RPMI8226 (cell line): ENCODE results near the gene CMSS1.
A peak's percentile ranks its signal among the peaks of the same experiment; 100 is the strongest.

Source experiments
- DNase-seq: peaks from one replicate; pipeline ENCODE4 v3.0.0-alpha.2; 2015

Gene CMSS1

DNA sequence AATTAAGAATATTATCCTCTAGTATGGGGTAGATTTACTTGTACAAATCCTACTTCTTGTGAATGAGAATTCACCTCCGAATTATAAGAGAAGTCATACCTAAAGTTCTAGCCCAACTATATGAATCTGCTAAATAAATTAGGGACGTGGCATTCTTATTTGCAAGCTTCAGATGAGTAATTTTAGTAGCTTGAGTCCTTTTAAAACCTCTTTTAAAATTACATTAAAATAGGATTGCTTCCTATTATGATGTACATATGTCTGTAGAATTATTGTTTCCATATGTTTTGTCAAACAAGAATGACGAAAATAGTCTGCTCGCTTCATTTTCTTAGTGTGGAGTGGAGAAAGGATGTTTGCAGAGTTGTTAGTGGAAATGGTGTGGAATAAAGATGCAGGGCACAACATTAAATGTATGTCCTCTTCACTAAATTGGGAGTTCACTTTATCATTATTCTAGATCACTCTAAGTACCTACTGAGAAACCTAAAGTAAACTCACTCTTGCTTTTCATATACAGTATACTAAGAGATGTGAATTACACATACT lies 59.4 kb downstream of the CMSS1 start:
- no peak for DNase-seq

DNA sequence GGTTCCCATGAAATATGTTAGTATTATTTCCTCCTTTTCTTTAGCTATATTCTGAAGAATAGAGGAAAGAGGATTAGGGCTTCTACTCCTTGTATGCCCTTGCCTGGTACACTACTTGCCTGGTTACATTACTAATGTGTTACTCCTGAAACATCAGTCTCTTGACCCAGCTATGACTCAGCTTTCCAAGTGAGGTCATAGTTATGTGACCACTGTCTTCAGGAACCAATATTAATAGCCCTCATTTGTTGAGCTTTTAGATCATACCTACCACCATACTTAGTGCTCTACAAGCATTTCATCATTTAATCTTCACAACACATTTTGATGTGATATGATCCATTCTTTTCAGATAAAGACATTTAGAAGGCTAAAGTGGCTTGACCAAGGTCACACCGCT lies 60.3 kb downstream of the CMSS1 start:
- no peak for DNase-seq

DNA sequence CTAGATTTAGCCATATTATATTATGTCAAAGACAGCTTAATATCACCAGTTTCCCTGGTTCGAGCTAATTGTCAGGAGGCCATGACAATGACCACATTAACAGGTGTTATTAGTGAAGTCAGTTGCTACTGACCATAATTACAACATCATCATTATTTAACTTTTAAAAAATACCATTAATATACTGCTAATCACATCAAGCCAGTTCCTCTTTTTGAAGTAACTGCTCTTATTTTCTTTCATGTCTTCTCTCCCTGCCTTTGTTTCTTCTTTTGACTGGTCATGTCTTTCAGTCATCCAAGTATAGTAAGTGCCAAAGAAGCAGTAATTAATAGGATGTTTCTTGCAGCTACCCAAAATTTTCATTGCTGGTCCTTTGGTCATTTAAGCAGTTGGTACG lies 61.6 kb downstream of the CMSS1 start:
- DNase-seq: no peak

DNA sequence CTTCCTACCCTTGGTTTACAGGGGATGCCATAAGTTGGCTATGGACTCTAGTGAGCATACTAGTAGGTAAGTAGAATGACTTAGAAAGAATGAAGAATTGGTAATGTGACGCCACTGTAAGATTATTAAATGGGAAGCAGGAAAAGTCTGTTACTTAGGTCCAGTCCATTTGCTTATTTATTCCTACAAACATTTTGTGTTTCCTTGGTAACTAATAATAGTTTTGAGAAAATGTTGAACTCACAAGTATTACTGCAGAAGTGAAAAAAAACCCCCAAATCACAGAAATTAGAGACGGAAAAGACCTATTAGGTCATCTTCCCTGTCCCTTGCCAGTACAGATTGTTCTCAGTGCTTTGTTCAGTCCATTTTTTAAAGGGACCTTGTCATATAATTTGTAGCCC lies 63.5 kb downstream of the CMSS1 start:
- DNase-seq: no peak

DNA sequence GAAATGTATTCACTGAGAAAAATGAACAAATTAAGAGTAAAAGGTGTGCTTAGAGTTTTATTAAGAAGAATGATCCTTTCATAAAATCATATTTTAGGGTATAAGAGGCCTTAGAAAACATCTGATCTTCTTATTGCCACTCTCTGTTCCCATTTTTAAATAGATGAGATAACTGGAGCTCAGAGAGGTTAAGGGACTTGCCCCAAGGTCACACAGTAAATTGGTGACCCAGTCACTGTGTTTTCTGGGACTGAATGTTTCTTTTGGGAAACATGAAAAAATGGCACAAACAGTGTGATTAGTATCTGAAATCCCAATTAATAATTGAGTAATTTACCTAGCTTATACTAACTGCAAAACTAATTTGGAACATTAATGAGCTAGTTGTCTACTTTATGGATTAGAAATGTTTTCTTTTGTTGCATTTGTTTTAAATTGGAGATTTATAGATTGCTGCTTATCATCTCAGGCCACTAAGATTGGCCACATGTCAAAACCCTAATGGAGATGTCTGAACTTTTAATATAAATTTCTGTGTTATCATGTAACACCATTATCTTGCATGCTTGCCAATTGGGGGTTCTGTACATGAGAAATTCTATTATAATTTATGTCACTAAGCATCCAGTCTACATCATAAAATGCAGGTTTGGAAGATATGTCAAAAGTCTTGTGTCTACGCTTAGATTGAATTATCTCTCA lies 64.9 kb downstream of the CMSS1 start:
- DNase-seq: no peak

- DNase-seq: no peak
Measured at GRCh38 chr3:99883138-99883461, 65.4 kb downstream of the CMSS1 start.

DNA sequence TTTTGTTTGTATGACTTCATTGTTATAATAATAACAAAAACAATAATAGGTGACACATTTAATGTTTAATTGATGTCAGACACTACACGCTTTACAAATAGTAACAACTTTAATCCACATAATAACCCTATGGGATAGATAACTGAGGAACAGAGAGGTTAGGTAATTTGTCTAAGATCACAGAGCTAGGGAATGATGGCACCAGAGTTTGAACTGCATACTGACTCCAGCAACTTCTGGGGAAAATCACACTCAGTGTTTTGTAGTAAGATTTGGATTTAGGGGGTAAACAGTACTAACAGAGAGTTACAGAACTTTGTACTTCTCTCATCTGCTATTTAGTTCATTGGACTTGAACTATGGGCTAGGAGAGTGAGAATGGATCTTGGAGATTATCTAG lies 66.0 kb downstream of the CMSS1 start:
- no peak for DNase-seq

- DNase-seq: no peak
Measured at GRCh38 chr3:99884484-99884883, 66.8 kb downstream of the CMSS1 start.

DNA sequence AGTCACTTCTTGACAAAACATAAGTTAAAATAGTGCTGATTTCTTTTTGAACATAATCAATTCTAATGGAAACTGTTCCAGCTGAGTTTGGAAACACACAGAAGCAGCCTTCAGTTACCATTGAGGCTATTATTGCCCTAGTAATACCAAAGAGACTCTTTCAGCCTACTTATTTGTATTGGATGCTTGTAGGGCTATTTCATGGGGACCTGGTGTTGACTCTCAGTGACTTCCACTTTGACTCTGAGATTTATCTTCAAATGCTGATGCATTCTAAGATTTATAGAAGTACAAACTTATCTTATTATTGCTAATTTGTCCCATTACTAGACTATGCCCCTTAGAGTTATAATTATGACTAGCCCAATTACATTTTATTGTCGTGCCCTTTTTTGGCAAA lies 67.4 kb downstream of the CMSS1 start:
- DNase-seq: no peak

DNA sequence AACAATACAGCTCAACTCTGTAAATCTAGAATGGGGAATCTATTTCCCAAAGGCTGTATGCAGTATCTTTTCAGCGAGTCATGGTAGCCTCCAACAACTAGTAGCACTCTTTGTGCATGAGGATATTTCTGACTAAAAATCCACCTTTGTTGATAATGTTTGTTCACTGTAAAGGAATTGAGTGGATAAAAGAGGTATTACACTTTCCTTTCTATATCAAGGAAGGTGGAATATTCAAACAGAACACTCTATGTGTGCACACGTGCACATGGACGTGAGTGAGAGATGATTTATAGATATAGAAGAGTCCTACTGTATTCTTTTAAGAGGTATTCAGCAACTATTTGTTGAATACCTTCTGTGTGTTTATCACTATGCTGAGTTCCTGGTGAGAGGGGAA lies 68.2 kb downstream of the CMSS1 start:
- DNase-seq: no peak

- DNase-seq: no peak
Measured at GRCh38 chr3:99891610-99892285, 74.1 kb downstream of the CMSS1 start.

DNA sequence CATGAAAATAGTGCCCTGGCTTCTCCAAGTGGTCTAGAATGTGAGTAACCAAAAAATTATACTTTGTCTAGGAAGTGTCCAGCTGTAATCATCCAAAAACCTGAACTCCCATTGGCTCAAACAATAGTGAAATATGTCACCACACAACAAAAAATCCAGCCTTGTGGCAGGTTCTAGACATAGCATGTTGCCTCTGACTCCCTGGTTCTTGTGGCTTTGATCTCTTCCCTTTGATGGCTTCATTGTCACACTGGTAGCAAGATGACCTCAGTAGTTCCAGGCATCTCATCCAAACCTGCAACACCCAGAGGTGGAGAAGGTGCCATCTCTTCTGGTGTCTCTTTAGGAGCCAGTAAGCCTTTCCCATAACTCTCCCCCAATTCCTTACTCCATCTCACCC lies 74.7 kb downstream of the CMSS1 start:
- DNase-seq: no peak

DNA sequence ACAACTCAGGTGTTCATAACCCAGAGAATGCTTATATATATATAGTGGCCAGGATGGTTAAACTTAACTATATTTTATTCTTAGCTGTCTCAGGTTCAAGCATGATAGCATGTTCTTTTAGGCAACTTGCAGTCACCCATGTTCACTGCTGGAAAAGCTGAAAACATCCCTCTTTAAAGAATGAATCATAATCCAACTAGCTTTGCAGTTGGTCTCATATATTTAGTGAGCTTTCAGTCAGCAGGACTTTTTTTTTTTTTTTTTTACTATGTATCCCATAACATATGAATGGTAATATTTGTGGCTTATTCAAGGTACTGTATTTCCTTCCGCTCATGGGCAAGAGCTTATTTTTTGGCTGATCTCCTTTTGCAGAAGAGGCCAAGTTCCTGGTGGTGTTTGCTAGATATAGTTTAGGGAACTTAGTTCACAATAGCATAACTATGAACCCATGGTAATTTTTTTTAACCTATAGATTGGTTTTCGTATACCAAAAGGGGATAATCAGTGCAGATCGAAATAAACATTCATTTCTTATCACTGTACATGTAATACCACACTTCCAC lies 77.6 kb downstream of the CMSS1 start:
- no peak for DNase-seq

- no peak for DNase-seq
Measured at GRCh38 chr3:99895703-99896441, 78.2 kb downstream of the CMSS1 start.

GRCh38 chr3:99896482-99896881 lies 78.8 kb downstream of the CMSS1 start:
- DNase-seq: no peak

- DNase-seq: no peak
Measured at GRCh38 chr3:99899603-99900002, 81.9 kb downstream of the CMSS1 start.

DNA sequence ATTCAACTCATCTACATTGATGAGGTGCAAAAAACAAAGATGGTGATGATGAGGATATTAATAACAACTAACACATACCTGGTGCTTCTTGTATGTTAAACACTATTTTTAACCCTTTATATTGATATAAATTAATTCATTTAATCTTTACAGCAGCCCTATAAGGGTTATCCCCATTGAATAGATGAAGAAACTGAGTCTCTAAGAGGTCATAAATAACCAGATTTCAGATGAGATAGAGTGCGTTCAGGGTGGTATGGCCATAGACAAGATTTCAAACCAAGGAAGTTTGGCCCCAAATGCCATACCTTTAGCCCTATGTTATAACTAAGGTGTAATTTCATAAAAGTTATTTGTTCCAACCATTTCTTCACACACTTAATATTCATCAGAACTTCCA lies 82.6 kb downstream of the CMSS1 start:
- no peak for DNase-seq

GRCh38 chr3:99901200-99901926 lies 83.7 kb downstream of the CMSS1 start:
- no peak for DNase-seq

- DNase-seq: no peak
Measured at GRCh38 chr3:99902091-99902490, 84.4 kb downstream of the CMSS1 start.

DNA sequence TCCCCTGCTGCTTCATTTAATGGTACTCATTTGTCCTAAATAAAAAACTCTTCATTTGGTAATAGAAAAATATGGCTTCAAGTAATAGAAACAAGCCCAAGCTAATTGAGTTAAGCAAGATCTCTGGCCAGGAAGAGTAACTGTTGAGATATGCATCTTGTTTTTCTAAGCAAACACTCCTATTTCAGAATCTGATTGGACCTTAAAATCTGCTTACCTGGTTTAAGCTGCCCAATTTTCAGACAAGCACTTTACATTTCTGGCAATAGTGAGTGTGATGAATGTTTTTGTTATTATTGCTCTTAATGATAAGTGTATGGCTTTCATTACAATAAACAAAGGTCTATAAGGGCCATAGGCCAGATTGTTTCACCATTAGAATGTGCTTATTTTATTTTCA lies 86.2 kb downstream of the CMSS1 start:
- no peak for DNase-seq

DNA sequence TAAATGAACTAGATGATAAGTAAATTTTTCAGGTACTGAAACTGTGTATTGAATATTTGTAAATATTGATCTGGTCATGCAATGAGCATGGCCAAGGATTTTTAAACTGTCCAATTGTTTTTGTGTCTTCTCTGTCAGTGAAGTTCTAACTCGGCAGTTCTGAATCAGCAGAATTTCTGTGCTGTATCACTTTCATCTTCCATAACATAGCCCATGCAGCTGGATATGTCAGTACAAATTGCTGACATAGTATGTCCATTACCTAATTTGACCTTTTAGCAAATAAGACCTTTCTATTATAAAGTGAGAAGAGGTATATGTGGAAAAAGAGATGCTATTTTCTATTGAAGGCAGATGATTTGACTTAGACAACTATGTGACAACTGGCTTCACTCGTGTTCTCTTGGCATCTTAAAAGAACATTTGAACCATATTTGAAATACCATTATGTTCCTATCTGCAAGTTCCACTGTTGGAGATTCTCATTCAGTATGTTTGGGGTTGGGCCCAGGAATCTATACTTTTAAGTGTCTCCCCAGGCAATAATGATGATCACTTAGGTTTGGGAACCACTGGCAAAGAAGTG lies 90.4 kb downstream of the CMSS1 start:
- DNase-seq: peak; percentile 73

DNA sequence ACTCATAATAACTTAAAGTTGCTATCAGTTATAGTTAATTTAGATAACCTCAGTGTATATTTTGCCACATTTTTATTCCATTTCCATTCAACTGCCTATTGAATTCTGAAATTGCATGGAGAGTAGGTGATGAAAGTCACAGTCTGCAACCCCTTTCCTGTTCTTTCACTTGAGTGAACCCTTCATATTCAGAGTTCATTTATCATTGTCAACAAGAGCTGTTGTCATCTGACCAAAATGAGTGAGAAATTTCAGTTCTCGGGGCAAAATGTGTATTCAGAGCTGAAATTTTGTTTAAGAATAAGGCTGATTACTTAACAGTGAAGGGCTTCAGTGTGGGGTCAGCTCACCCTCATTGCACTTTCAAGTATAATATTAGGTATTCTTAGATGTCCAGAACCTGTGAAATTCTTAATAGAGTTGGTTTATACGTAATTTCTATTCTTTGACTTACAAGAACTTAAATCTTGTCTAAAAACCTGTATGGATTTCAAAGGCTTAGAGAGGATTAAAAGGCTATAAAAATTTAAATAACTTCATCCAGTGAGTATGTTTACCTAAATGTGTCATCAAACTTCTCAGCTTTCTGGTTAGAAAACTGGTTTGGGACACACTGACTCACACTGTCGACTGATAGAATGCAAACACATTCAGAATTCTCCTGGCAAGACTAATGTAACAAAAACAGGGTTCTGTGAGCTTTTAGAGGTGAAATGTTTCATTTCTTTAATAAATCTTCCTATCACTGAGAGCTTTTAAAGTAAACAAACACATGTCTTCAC lies 92.2 kb downstream of the CMSS1 start:
- no peak for DNase-seq
